Measurements from ENCODE around the gene SRY. TPM values are rescaled to one million over a fixed set of nuclear protein-coding genes. Genes with fewer than 3 reads are reported as not detected.
"Not testable (repeated sequence)": the region's sequence is repeated elsewhere in the genome, so short reads cannot be mapped to it uniquely, and the experiment has no call there.

The SRY gene
- 1.4 TPM for polyA plus RNA-seq (2013, experiment 1 of 2)
- 1.3 TPM for polyA plus RNA-seq (2013, experiment 2 of 2)

DNA sequence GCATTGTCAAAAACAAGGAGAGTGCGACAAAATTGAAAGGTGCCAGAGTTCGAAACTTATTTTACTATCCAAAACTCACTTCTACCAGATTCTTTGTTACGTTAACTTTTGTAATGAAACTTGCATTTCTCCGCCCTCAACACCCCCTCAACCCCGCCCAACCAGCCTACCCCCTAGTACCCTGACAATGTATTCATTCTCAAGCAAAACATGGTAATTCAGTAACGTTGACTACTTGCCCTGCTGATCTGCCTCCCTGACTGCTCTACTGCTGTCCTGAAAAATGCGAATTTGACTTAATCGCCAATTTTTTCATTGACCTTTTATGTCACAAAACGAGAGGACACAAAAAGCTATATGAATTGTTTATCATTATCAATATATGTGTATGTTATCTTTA is at the start of gene SRY:
TSS of gene SRY (minus strand) at position 83 of the 400 bp plus-strand sequence. CDS start at position 4, 79 bp downstream.
- H4K5ac ChIP-seq (ENCODE audit: low read length), result no peak within 1 kb of the TSS
- no peaks in the 10 kb centered on the region for H3K36me3 ChIP-seq (ENCODE audit: control insufficient read depth, insufficient read depth, low read length)
- H2BK15ac ChIP-seq (replicated peaks; ENCODE audit: low read depth), result no peak within 1 kb of the TSS
- H3K23ac ChIP-seq (ENCODE audit: low read length), result no peak within 1 kb of the TSS
- no peaks in the 10 kb centered on the region for H3K27me3 ChIP-seq (ENCODE audit: insufficient read depth, low read length, poor library complexity)
- H3K4me2 ChIP-seq (ENCODE audit: low read length), result peak within 1 kb of the TSS; percentile 64
- no peaks in the 10 kb centered on the region for H3K79me1 ChIP-seq (ENCODE audit: low read length)
- H3K79me2 ChIP-seq (ENCODE audit: control insufficient read depth, insufficient read depth, low read length), result no peaks in the 10 kb centered on the region
- peak within 1 kb of the TSS; percentile 69 for H3K9ac ChIP-seq (ENCODE audit: low read length)
- peak within 1 kb of the TSS; percentile 54 for H3K4me3 ChIP-seq (ENCODE audit: low read length)
- peak within 1 kb of the TSS; percentile 89 for H3K56ac ChIP-seq (ENCODE audit: low read length)
- no peak within 1 kb of the TSS for H3K18ac ChIP-seq (ENCODE audit: low read length)
- H3K27ac ChIP-seq (ENCODE audit: low read depth, low read length), result peak within 1 kb of the TSS; percentile 1
- H3K4ac ChIP-seq (ENCODE audit: low read depth, low read length), result peak within 1 kb of the TSS; percentile 68
- no peak within 1 kb of the TSS for H2BK5ac ChIP-seq (ENCODE audit: low read length)
- no CpG with 5 or more reads among the region's 9 CpGs for WGBS (ENCODE audit: extremely low coverage, insufficient coverage, low lambda C conversion rate)
- H2AK5ac ChIP-seq (ENCODE audit: low read length), result no peak within 1 kb of the TSS
- no peak within 1 kb of the TSS for H4K8ac ChIP-seq (ENCODE audit: low read depth, low read length)
- no peak for DNase-seq
- no peak within 1 kb of the TSS for H2BK120ac ChIP-seq (ENCODE audit: low read depth, low read length)
- H3K4me1 ChIP-seq (ENCODE audit: control insufficient read depth, low read depth, low read length), result no peaks in the 10 kb centered on the region

DNA sequence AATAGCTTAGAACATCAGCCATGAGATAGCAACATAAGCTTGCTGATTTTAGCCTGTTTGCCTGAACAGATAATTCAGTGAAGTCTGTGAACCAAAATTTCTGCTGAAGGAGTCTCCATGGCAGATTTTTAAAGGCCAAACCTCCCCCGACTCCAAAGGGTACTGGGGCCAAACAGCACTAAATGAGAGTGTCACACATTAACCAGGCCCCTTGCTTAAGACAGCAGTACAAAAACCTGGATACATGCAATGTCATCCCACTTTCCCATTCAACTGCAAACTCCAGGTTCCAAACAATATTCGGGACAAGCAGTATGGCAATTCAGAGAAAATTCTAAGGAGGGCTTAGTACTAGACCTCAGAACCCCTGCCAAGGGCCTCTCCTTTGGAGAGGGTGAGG is 49.6 kb upstream of the SRY start:
- no peak overlapping the region for H2AK5ac ChIP-seq (ENCODE audit: low read length)
- H3K27ac ChIP-seq (ENCODE audit: low read depth, low read length), result no peak overlapping the region
- no peak overlapping the region for H3K9ac ChIP-seq (ENCODE audit: low read length)
- peak overlapping the region; percentile 87 for H2BK5ac ChIP-seq (ENCODE audit: low read length)
- no peaks in the 10 kb centered on the region for H3K36me3 ChIP-seq (ENCODE audit: control insufficient read depth, insufficient read depth, low read length)
- H3K4me3 ChIP-seq (ENCODE audit: low read length), result no peak overlapping the region
- H3K27me3 ChIP-seq (ENCODE audit: insufficient read depth, low read length, poor library complexity), result no peaks in the 10 kb centered on the region
- no peak overlapping the region for H2BK15ac ChIP-seq (replicated peaks; ENCODE audit: low read depth)
- peaks cover 4% of the 10 kb centered on the region for H3K79me2 ChIP-seq (ENCODE audit: control insufficient read depth, insufficient read depth, low read length)
- no peak overlapping the region for H4K5ac ChIP-seq (ENCODE audit: low read length)
- H3K79me1 ChIP-seq (ENCODE audit: low read length), result no peaks in the 10 kb centered on the region
- H3K23ac ChIP-seq (ENCODE audit: low read length), result no peak overlapping the region
- H3K4ac ChIP-seq (ENCODE audit: low read depth, low read length), result peak overlapping the region; percentile 94
- no CpG with 5 or more reads among the region's 2 CpGs for WGBS (ENCODE audit: extremely low coverage, insufficient coverage, low lambda C conversion rate)
- peak overlapping the region; percentile 82 for H2BK120ac ChIP-seq (ENCODE audit: low read depth, low read length)
- no peak overlapping the region for H4K8ac ChIP-seq (ENCODE audit: low read depth, low read length)
- no peak overlapping the region for H3K4me2 ChIP-seq (ENCODE audit: low read length)
- no peaks in the 10 kb centered on the region for H3K4me1 ChIP-seq (ENCODE audit: control insufficient read depth, low read depth, low read length)
- DNase-seq, result no peak
- peak overlapping the region; percentile 83 for H3K56ac ChIP-seq (ENCODE audit: low read length)
- peak overlapping the region; percentile 95 for H3K18ac ChIP-seq (ENCODE audit: low read length)

DNA sequence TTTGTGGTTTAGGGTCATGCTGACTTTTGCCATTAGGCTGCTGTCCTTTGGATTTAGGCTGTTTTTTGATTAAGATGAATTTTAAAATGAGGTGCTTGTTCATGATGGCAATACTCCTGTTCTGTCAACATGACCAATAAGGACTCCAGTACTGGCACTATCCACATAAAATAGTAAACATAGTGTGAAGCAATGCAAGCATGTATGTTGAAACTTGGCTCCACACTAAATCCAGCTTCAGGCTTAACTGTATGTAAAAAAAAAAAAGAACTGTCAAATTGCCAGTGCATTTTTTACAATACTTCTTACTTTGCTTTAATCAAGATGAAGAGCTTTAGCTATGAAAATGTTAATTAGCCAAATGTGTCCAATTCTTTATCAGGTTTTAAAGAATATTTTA is 47.7 kb upstream of the SRY start:
- Histone ChIP-seq H3K4me1 (ENCODE audit: control insufficient read depth, low read depth, low read length) (no peaks in the 10 kb centered on the region), H3K36me3 (ENCODE audit: control insufficient read depth, insufficient read depth, low read length) (no peaks in the 10 kb centered on the region), H2AK5ac (ENCODE audit: low read length) (no peak overlapping the region), H3K27ac (ENCODE audit: low read depth, low read length) (peak overlapping the region; percentile 76), H3K4ac (ENCODE audit: low read depth, low read length) (no peak overlapping the region), H2BK120ac (ENCODE audit: low read depth, low read length) (no peak overlapping the region), H3K4me2 (ENCODE audit: low read length) (no peak overlapping the region), H3K79me2 (ENCODE audit: control insufficient read depth, insufficient read depth, low read length) (no peaks in the 10 kb centered on the region), H3K23ac (ENCODE audit: low read length) (no peak overlapping the region), H2BK5ac (ENCODE audit: low read length) (peak overlapping the region; percentile 81), H3K79me1 (ENCODE audit: low read length) (no peaks in the 10 kb centered on the region), H3K27me3 (ENCODE audit: insufficient read depth, low read length, poor library complexity) (no peaks in the 10 kb centered on the region), H3K9ac (ENCODE audit: low read length) (peak overlapping the region; percentile 13), H2BK15ac (replicated peaks; ENCODE audit: low read depth) (no peak overlapping the region), H3K18ac (ENCODE audit: low read length) (no peak overlapping the region), H4K8ac (ENCODE audit: low read depth, low read length) (no peak overlapping the region), H4K5ac (ENCODE audit: low read length) (no peak overlapping the region), H3K56ac (ENCODE audit: low read length) (peak overlapping the region; percentile 69), H3K4me3 (ENCODE audit: low read length) (no peak overlapping the region)
- no peak for DNase-seq

DNA sequence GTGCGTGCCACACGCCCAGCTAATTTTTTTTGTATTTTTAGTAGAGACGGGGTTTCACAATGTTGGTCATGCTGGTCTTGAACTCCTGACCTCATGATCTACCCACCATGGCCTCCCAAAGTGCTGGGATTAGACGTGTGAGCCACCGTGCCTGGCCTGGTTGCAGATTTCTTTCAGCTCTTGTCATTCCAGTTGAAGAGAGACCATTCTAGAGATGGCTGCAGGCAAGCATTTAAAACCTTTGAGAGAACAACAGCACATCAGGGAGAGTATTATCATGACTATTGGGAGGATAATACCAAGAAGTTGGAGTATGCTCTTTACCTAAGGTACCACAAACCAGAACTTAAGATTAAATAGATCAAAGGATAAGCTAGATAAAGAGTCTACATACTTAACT is 41.0 kb upstream of the SRY start:
- H3K4ac ChIP-seq (ENCODE audit: low read depth, low read length), result no peak overlapping the region
- no peaks in the 10 kb centered on the region for H3K79me2 ChIP-seq (ENCODE audit: control insufficient read depth, insufficient read depth, low read length)
- no peak overlapping the region for H3K9ac ChIP-seq (ENCODE audit: low read length)
- H3K79me1 ChIP-seq (ENCODE audit: low read length), result no peaks in the 10 kb centered on the region
- H3K27ac ChIP-seq (ENCODE audit: low read depth, low read length), result no peak overlapping the region
- H3K4me2 ChIP-seq (ENCODE audit: low read length), result no peak overlapping the region
- no peak overlapping the region for H3K56ac ChIP-seq (ENCODE audit: low read length)
- H3K18ac ChIP-seq (ENCODE audit: low read length), result no peak overlapping the region
- no peak overlapping the region for H4K5ac ChIP-seq (ENCODE audit: low read length)
- H2AK5ac ChIP-seq (ENCODE audit: low read length), result no peak overlapping the region
- H3K4me3 ChIP-seq (ENCODE audit: low read length), result no peak overlapping the region
- no peak overlapping the region for H2BK15ac ChIP-seq (replicated peaks; ENCODE audit: low read depth)
- no peak overlapping the region for H3K23ac ChIP-seq (ENCODE audit: low read length)
- no peak overlapping the region for H2BK5ac ChIP-seq (ENCODE audit: low read length)
- H3K4me1 ChIP-seq (ENCODE audit: control insufficient read depth, low read depth, low read length), result no peaks in the 10 kb centered on the region
- no CpG with 5 or more reads among the region's 5 CpGs for WGBS (ENCODE audit: extremely low coverage, insufficient coverage, low lambda C conversion rate)
- no peak for DNase-seq
- no peak overlapping the region for H4K8ac ChIP-seq (ENCODE audit: low read depth, low read length)
- H2BK120ac ChIP-seq (ENCODE audit: low read depth, low read length), result no peak overlapping the region
- no peaks in the 10 kb centered on the region for H3K36me3 ChIP-seq (ENCODE audit: control insufficient read depth, insufficient read depth, low read length)
- H3K27me3 ChIP-seq (ENCODE audit: insufficient read depth, low read length, poor library complexity), result no peaks in the 10 kb centered on the region

DNA sequence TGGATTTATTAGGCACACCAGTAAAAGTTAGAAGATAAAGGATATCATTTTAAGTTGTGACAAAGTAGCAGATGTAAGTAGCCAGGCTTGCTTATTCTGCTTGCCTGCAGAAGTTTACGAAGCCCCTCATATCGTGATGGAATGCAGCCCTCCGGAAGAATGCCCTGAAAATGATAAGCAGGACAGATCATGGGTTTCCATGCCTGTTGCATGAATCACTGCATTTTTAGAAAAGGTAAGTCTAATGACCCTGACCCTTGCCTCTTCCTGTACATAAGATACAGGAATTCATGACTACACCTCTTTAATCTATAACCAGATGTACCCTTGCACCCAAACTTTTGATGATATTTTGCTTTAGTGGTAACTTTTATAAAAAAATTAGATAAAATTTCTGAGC is 37.0 kb upstream of the SRY start:
- no peak overlapping the region for H3K23ac ChIP-seq (ENCODE audit: low read length)
- H2BK15ac ChIP-seq (replicated peaks; ENCODE audit: low read depth), result no peak overlapping the region
- no peak overlapping the region for H3K4me3 ChIP-seq (ENCODE audit: low read length)
- no peak overlapping the region for H2AK5ac ChIP-seq (ENCODE audit: low read length)
- no peak overlapping the region for H3K4me2 ChIP-seq (ENCODE audit: low read length)
- no peak overlapping the region for H3K18ac ChIP-seq (ENCODE audit: low read length)
- no peaks in the 10 kb centered on the region for H3K79me1 ChIP-seq (ENCODE audit: low read length)
- no peak overlapping the region for H4K8ac ChIP-seq (ENCODE audit: low read depth, low read length)
- no peak overlapping the region for H3K27ac ChIP-seq (ENCODE audit: low read depth, low read length)
- H3K4me1 ChIP-seq (ENCODE audit: control insufficient read depth, low read depth, low read length), result no peaks in the 10 kb centered on the region
- H3K36me3 ChIP-seq (ENCODE audit: control insufficient read depth, insufficient read depth, low read length), result no peaks in the 10 kb centered on the region
- H3K9ac ChIP-seq (ENCODE audit: low read length), result no peak overlapping the region
- no CpG with 5 or more reads among the region's 3 CpGs for WGBS (ENCODE audit: extremely low coverage, insufficient coverage, low lambda C conversion rate)
- DNase-seq, result no peak
- H4K5ac ChIP-seq (ENCODE audit: low read length), result no peak overlapping the region
- H3K79me2 ChIP-seq (ENCODE audit: control insufficient read depth, insufficient read depth, low read length), result no peaks in the 10 kb centered on the region
- H2BK120ac ChIP-seq (ENCODE audit: low read depth, low read length), result no peak overlapping the region
- H2BK5ac ChIP-seq (ENCODE audit: low read length), result no peak overlapping the region
- H3K56ac ChIP-seq (ENCODE audit: low read length), result no peak overlapping the region
- no peak overlapping the region for H3K4ac ChIP-seq (ENCODE audit: low read depth, low read length)
- no peaks in the 10 kb centered on the region for H3K27me3 ChIP-seq (ENCODE audit: insufficient read depth, low read length, poor library complexity)

DNA sequence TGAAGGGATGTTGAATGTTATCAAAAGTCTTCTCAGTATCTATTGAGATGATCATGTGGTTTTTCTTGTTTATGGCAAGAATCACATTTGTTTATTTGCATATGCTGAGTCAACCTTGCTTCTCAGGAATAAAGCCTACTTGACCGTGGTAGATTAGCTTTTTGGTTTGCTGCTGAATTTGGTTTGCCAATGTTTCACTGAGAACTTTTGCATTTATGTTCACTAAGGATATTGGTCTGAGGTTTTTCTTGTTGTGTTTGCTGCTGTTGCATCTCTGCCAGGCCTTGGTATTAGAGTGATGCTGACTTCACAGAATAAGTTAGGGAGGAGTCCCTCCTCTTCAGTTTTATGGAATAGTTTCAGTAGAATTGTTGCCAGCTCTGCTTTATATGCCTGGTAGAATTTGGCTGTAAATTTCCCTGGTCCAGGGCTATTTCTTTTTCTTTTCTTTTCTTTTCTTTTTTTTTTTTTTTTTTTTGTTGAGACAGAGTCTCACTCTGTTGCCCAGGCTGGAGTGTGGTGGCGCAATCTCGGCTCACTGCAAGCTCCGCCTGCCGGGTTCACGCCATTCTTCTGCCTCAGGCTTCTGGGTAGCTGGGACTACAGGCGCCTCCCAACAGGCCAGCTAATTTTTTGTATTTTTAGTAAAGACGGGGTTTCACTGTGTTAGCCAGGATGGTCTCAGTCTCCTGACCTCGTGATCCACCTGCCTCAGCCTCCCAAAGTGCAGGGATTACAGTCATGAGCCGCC is 29.8 kb upstream of the SRY start:
- WGBS (ENCODE audit: extremely low coverage, insufficient coverage, low lambda C conversion rate), result no CpG with 5 or more reads among the region's 10 CpGs
- not testable (repeated sequence) for H3K27me3 ChIP-seq (ENCODE audit: insufficient read depth, low read length, poor library complexity)

More for the DNA sequence above, 29.8 kb upstream of the SRY start:
- H3K4me2 ChIP-seq (ENCODE audit: low read length); H3K9ac ChIP-seq (ENCODE audit: low read length); H3K4me3 ChIP-seq (ENCODE audit: low read length); H3K79me2 ChIP-seq (ENCODE audit: control insufficient read depth, insufficient read depth, low read length); H3K4ac ChIP-seq (ENCODE audit: low read depth, low read length); H3K18ac ChIP-seq (ENCODE audit: low read length); H2BK5ac ChIP-seq (ENCODE audit: low read length); H3K79me1 ChIP-seq (ENCODE audit: low read length); H2AK5ac ChIP-seq (ENCODE audit: low read length); H3K36me3 ChIP-seq (ENCODE audit: control insufficient read depth, insufficient read depth, low read length); H3K27ac ChIP-seq (ENCODE audit: low read depth, low read length); H3K56ac ChIP-seq (ENCODE audit: low read length); H4K5ac ChIP-seq (ENCODE audit: low read length); H3K23ac ChIP-seq (ENCODE audit: low read length); H2BK15ac ChIP-seq (replicated peaks; ENCODE audit: low read depth); H4K8ac ChIP-seq (ENCODE audit: low read depth, low read length); H3K4me1 ChIP-seq (ENCODE audit: control insufficient read depth, low read depth, low read length); DNase-seq; H2BK120ac ChIP-seq (ENCODE audit: low read depth, low read length): not testable (repeated sequence)
